K562 (cell line): Measurements from ENCODE around the gene AKNAD1.

ENCODE experiments used
- CTCF ChIP-seq, 3 experiments: IDR thresholded peaks in 2 of 3; conservative IDR thresholded peaks in 1 of 3; 2 replicates each; pipeline ENCODE4 v1.5.1; 2011 to 2012; ENCODE audit warnings: low read length in 3 of 3, mild to moderate bottlenecking in 3 of 3, control low read depth in 2 of 3, improper control_type of control experiment in 1 of 3, inconsistent platforms in 1 of 3, low read depth in 1 of 3, mixed read lengths in 1 of 3, moderate library complexity in 1 of 3; ENCODE audit not compliant: insufficient read depth in 2 of 3
- ETV6 ChIP-seq, 3 experiments: fragments of 150-350 bp in 1 of 3; sonication (generic) in 1 of 3; formaldehyde crosslinking in 1 of 3; IDR thresholded peaks; 2 replicates each; pipeline versions ENCODE4 v1.6.1 to v1.8.0; 2014 to 2022; ENCODE audit warnings: borderline replicate concordance in 2 of 3, low read depth in 2 of 3, antibody characterized with exemption in 1 of 3, low read length in 1 of 3, mild to moderate bottlenecking in 1 of 3, missing genetic modification reagents in 1 of 3
- HMG20A ChIP-seq: fragments of 450-650 bp; formaldehyde crosslinking; conservative IDR thresholded peaks from 2 replicates; pipeline ENCODE4 v1.4.0; 2020; ENCODE audit warnings: mild to moderate bottlenecking, mixed read lengths
- MYNN ChIP-seq, 2 experiments: sonication (generic); formaldehyde crosslinking in 1 of 2; IDR thresholded peaks; 2 replicates each; pipeline versions ENCODE4 v1.5.0 to v1.6.1; 2016 to 2020; ENCODE audit warnings: antibody characterized with exemption in 1 of 2, missing genetic modification reagents in 1 of 2
- NCOA1 ChIP-seq: fragments of 450-650 bp; IDR thresholded peaks from 2 replicates; pipeline ENCODE4 v1.6.1; 2016; ENCODE audit warnings: low read depth
- NFIC ChIP-seq: fragments of 450-650 bp; IDR thresholded peaks from 2 replicates; pipeline ENCODE4 v1.6.1; 2017; ENCODE audit warnings: mild to moderate bottlenecking, inconsistent platforms
- RCOR1 ChIP-seq, 2 experiments: IDR thresholded peaks; 2 replicates each; pipeline ENCODE4 v1.6.1; 2012; ENCODE audit warnings: low read depth in 2 of 2, low read length in 2 of 2, borderline replicate concordance in 1 of 2, improper control_type of control experiment in 1 of 2
- ZFP36 ChIP-seq: fragments of 150-350 bp; IDR thresholded peaks from 2 replicates; pipeline ENCODE4 v1.6.1; 2018; ENCODE audit warnings: low read length, low read depth; ENCODE audit not compliant: partially characterized antibody
- ZNF232 ChIP-seq: sonication (generic); formaldehyde crosslinking; IDR thresholded peaks from 2 replicates; pipeline ENCODE4 v1.8.0; 2022; ENCODE audit warnings: mild to moderate bottlenecking, missing genetic modification reagents
- ZSCAN32 ChIP-seq: fragments of 450-650 bp; formaldehyde crosslinking; IDR thresholded peaks from 2 replicates; pipeline ENCODE4 v1.4.0; 2020; ENCODE audit warnings: mild to moderate bottlenecking, moderate library complexity
- TF ChIP-seq, protein P1 (sequence below): sonication (generic); formaldehyde crosslinking; IDR thresholded peaks from 2 replicates; pipeline ENCODE4 v1.8.1; 2022; ENCODE audit warnings: missing genetic modification reagents
- TF ChIP-seq, protein P2 (sequence below): IDR thresholded peaks from 2 replicates; pipeline ENCODE4 v1.6.1; 2016; ENCODE audit warnings: missing genetic modification characterization, missing compliant biosample characterization

GRCh38 chr1:108799001-108799400 lies 57.9 kb downstream of the AKNAD1 start:
- no peak for TF ChIP-seq MYNN (IDR thresholded peaks at IDR 0.05)
- no peak for TF ChIP-seq MYNN (CRISPR knock-in tag; IDR thresholded peaks at IDR 0.05)
- TF ChIP-seq CTCF (IDR thresholded peaks at IDR 0.05 in 2 of 3, conservative IDR thresholded peaks at IDR 0.05 in 1 of 3; ENCODE audit: insufficient read depth in 2 of 3, low read depth in 1 of 3, low read length in 3 of 3), result no peak
- TF ChIP-seq ZNF232 (CRISPR knock-in tag), result no peak
- TF ChIP-seq RCOR1 (IDR thresholded peaks at IDR 0.05; ENCODE audit: borderline replicate concordance in 1 of 2, low read depth in 2 of 2, low read length in 2 of 2), result no peak
- no peak for TF ChIP-seq ZFP36
- TF ChIP-seq, protein P1, sequence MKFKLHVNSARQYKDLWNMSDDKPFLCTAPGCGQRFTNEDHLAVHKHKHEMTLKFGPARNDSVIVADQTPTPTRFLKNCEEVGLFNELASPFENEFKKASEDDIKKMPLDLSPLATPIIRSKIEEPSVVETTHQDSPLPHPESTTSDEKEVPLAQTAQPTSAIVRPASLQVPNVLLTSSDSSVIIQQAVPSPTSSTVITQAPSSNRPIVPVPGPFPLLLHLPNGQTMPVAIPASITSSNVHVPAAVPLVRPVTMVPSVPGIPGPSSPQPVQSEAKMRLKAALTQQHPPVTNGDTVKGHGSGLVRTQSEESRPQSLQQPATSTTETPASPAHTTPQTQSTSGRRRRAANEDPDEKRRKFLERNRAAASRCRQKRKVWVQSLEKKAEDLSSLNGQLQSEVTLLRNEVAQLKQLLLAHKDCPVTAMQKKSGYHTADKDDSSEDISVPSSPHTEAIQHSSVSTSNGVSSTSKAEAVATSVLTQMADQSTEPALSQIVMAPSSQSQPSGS, result no peak
- no peak for TF ChIP-seq NCOA1
- no peak for TF ChIP-seq ETV6 (IDR thresholded peaks at IDR 0.05; ENCODE audit: borderline replicate concordance in 1 of 2, low read depth in 2 of 2, low read length in 1 of 2)
- TF ChIP-seq ETV6 (CRISPR knock-in tag; IDR thresholded peaks at IDR 0.05; ENCODE audit: borderline replicate concordance), result no peak
- TF ChIP-seq NFIC, result no peak
- no peak for TF ChIP-seq HMG20A (CRISPR knock-in tag)
- TF ChIP-seq, protein P2, sequence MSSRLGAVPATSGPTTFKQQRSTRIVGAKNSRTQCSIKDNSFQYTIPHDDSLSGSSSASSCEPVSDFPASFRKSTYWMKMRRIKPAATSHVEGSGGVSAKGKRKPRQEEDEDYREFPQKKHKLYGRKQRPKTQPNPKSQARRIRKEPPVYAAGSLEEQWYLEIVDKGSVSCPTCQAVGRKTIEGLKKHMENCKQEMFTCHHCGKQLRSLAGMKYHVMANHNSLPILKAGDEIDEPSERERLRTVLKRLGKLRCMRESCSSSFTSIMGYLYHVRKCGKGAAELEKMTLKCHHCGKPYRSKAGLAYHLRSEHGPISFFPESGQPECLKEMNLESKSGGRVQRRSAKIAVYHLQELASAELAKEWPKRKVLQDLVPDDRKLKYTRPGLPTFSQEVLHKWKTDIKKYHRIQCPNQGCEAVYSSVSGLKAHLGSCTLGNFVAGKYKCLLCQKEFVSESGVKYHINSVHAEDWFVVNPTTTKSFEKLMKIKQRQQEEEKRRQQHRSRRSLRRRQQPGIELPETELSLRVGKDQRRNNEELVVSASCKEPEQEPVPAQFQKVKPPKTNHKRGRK (tag), result no peak
- TF ChIP-seq ZSCAN32 (CRISPR knock-in tag), result no peak
